ENCODE results near the gene AHR. TPM values are rescaled to one million over a fixed set of nuclear protein-coding genes. Genes with fewer than 3 reads are reported as not detected.

Gene AHR
- total RNA-seq, 1 experiment from 2014 or later, result 72.7 TPM

DNA sequence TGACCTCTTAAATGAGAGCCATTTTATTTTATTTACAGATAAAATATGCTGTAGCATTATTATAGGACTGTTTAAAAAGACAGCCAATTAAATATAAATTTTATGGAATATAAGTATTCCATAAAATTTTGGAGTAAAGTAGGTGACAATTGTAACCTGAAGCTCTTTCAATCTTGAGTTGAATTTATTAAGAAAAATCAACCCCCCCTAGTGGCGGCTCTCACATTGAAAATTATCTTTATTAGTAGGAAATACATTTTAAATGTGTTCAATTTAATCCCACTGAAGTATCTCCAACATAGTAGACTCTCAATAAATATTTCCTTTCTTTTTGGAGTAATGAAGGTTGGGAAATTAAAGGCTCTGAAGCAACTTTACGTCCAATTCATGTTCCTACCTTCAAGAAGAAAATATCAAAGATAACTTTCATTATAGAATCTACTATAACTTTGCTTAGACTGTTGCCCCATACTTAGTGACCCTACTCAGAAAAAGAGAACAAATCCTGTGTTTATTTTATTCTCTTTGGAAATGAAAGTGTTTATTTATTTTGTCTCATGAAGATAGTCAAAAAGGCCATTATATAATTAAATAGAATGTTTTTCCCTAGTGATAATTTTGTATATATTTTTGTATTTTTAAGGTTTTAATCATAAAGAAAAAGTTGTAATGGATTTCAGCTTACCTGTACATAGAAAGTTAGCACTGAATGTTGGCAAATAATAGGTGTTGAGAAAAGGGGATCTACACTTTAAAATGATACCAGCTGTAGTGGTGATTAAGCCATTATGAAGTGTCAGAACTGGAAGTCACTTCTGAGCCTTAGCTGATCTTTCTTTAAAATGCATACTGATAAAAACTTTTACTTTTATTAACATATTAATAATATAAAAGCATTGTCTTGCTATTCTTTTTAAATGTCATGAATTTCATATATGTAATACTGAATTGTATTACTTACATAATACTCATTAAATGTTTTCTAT, 3.3 kb downstream of the AHR start:
- no peaks in the 10 kb centered on the region for H3K36me3 ChIP-seq (ENCODE audit: low read depth, low read length)
- H3K9me2 ChIP-seq (replicated peaks; ENCODE audit: low read length), result no peaks in the 10 kb centered on the region
- no peak for ATAC-seq
- no peak overlapping the region for H3K27ac ChIP-seq (ENCODE audit: low read length)
- peak overlapping the region; percentile 94 for H3K4me3 ChIP-seq (ENCODE audit: low read length)
- H3F3A ChIP-seq (ENCODE audit: low read length, unreplicated experiment), result no peaks in the 10 kb centered on the region
- DNase-seq, result peak; percentile 66
- H3K4me1 ChIP-seq (ENCODE audit: insufficient read depth, low read length), result peaks cover 49% of the 10 kb centered on the region
- intact Hi-C loops (cut with micrococcal nuclease), result loop anchor here (1.0 to 10.0 kb wide), 7 partner anchors 114 to 497 kb away; partner anchors contain the start of gene AGR2
- no peaks in the 10 kb centered on the region for H3K27me3 ChIP-seq (ENCODE audit: low read length)
- peak overlapping the region; percentile 74 for H3K4me2 ChIP-seq (ENCODE audit: low read length)
- no TSS peak for BruUV-seq (replicated peaks)
- no peak overlapping the region for H2AFZ ChIP-seq (ENCODE audit: low read length)
- H3K9me3 ChIP-seq (ENCODE audit: low read length), result no peaks in the 10 kb centered on the region
- H3K9ac ChIP-seq (ENCODE audit: low read length), result peak overlapping the region; percentile 94
- TF ChIP-seq EZH2 (IDR thresholded peaks at IDR 0.05; ENCODE audit: low read length, unreplicated experiment) (no peak), EZH2phosphoT487 (IDR thresholded peaks at IDR 0.05; ENCODE audit: borderline replicate concordance, low read length) (no peak)
- TF ChIP-seq, protein P1, sequence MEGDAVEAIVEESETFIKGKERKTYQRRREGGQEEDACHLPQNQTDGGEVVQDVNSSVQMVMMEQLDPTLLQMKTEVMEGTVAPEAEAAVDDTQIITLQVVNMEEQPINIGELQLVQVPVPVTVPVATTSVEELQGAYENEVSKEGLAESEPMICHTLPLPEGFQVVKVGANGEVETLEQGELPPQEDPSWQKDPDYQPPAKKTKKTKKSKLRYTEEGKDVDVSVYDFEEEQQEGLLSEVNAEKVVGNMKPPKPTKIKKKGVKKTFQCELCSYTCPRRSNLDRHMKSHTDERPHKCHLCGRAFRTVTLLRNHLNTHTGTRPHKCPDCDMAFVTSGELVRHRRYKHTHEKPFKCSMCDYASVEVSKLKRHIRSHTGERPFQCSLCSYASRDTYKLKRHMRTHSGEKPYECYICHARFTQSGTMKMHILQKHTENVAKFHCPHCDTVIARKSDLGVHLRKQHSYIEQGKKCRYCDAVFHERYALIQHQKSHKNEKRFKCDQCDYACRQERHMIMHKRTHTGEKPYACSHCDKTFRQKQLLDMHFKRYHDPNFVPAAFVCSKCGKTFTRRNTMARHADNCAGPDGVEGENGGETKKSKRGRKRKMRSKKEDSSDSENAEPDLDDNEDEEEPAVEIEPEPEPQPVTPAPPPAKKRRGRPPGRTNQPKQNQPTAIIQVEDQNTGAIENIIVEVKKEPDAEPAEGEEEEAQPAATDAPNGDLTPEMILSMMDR (conservative IDR thresholded peaks at IDR 0.05; ENCODE audit: low read depth, low read length), result peak; percentile 75
- H3K79me2 ChIP-seq (ENCODE audit: low read length), result peaks cover 79% of the 10 kb centered on the region
- CTCF ChIA-PET, result interaction anchor here (0.6 to 1.3 kb wide), 15 partner anchors 25 to 880 kb away, joined by 3 to 9 read pairs (median 4); partner anchors contain the start of gene CRPPA
- H4K20me1 ChIP-seq (ENCODE audit: low read length), result peaks cover 64% of the 10 kb centered on the region
- POLR2A ChIA-PET (ENCODE audit: unreplicated experiment), result interaction anchor here (0.5 to 0.7 kb wide), 7 partner anchors 25 to 374 kb away, joined by 3 to 7 read pairs (median 3); no protein-coding TSS in a partner anchor

DNA sequence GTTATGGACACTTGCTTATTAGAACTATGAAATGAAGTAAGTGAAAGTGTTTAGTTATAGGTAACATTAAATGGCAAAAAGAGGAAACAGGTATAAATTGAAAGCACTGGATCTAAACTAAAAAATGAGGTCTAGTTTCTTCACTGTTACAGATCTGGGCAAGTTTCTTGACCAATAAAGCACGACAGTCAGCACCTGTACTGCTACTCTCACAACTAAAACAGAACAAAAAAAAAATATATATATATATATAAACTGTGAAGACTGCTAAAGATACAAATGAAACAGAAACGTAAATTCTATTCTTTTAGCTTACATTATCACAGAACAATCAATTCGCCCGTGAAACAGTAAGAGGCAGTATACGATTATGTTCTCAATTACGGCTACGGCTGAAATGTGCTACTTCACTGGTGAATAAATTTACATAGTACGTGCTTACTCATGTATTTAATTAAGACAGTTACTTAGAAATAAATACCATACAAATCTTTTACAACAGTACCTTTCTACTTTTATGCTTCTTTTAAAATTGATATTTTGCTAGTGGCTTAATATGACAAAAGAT, 4.2 kb downstream of the AHR start:
- Histone ChIP-seq H3K4me3 (ENCODE audit: low read length) (peak overlapping the region; percentile 94), H3F3A (ENCODE audit: low read length, unreplicated experiment) (no peaks in the 10 kb centered on the region), H3K9me2 (replicated peaks; ENCODE audit: low read length) (no peaks in the 10 kb centered on the region), H2AFZ (ENCODE audit: low read length) (no peak overlapping the region), H3K4me2 (ENCODE audit: low read length) (peak overlapping the region; percentile 74), H3K9ac (ENCODE audit: low read length) (peak overlapping the region; percentile 94; the same call in 1 of the 2 replicates), H3K36me3 (ENCODE audit: low read depth, low read length) (no peaks in the 10 kb centered on the region), H3K27me3 (ENCODE audit: low read length) (no peaks in the 10 kb centered on the region), H3K9me3 (ENCODE audit: low read length) (no peaks in the 10 kb centered on the region), H3K4me1 (ENCODE audit: insufficient read depth, low read length) (peaks cover 53% of the 10 kb centered on the region), H3K79me2 (ENCODE audit: low read length) (peaks cover 88% of the 10 kb centered on the region), H4K20me1 (ENCODE audit: low read length) (peaks cover 73% of the 10 kb centered on the region), H3K27ac (ENCODE audit: low read length) (0 out of 2 replicates have a peak overlapping the region, but pooled peaks have one; percentile 2)
- TF ChIP-seq, protein P1 (conservative IDR thresholded peaks at IDR 0.05; ENCODE audit: low read depth, low read length), result peak; percentile 48
- no peak for TF ChIP-seq EZH2phosphoT487 (IDR thresholded peaks at IDR 0.05; ENCODE audit: borderline replicate concordance, low read length)
- intact Hi-C loops (cut with micrococcal nuclease), result loop anchor here (1.0 to 10.0 kb wide), 6 partner anchors 68 to 498 kb away; partner anchors contain the start of gene AGR2
- POLR2A ChIA-PET (ENCODE audit: unreplicated experiment), result interaction anchor here (0.6 to 0.7 kb wide), 2 partner anchors 156 to 377 kb away, joined by 3 to 6 read pairs; no protein-coding TSS in a partner anchor
- peak; percentile 66 for DNase-seq
- CTCF ChIA-PET, result interaction anchor here (0.7 to 1.3 kb wide), 8 partner anchors 144 to 377 kb away, joined by 3 to 9 read pairs (median 4); no protein-coding TSS in a partner anchor
- 0 out of 2 replicates have a peak, but pooled peaks have one; percentile 3 for ATAC-seq
- no TSS peak for BruUV-seq (replicated peaks)

Data from PC-3 (cell line).